CD4-positive, alpha-beta T cell (primary cell): ENCODE results near the gene DNAJC6. TPM values are rescaled to one million over a fixed set of nuclear protein-coding genes. Genes with fewer than 3 reads are reported as not detected.
A peak's percentile ranks its signal among the peaks of the same experiment; 100 is the strongest.

Experiments used
- ATAC-seq: fragments of 200-7000 bp; cut with Tn5 transposase; one replicate; pipeline ENCODE4 v1.10.0; 2022; ENCODE audit warnings: mild to moderate bottlenecking; ENCODE audit not compliant: poor library complexity
- CTCF ChIA-PET: fragments of 350-600 bp; sonication (Branson Sonifier 250); formaldehyde crosslinking; loops from one replicate; lab custom pipeline; 2021; ENCODE audit warnings: antibody characterized with exemption, inconsistent platforms; lab: Charles Lee
- POLR2A ChIA-PET: fragments of 350-600 bp; sonication (Branson Sonifier 250); formaldehyde crosslinking; loops from one replicate; lab custom pipeline; 2021; ENCODE audit warnings: antibody characterized with exemption, inconsistent platforms; lab: Charles Lee
- DNase-seq, 14 experiments: peaks; one replicate each; pipeline ENCODE4 v3.0.0-alpha.2; 2013 to 2020; ENCODE audit warnings: mixed read lengths in 2 of 14
- H3K27ac ChIP-seq, 2 donors: one replicate each; pipeline versions ENCODE4 v1.5.1 to v1.7.0; 2013; ENCODE audit warnings: low read length in 2 of 2, low read depth in 1 of 2, mild to moderate bottlenecking in 1 of 2
- H3K27me3 ChIP-seq, 2 experiments: 1 replicate in 1 of 2; 2 replicates in 1 of 2; pipeline versions ENCODE4 v1.6.1 to v1.7.0; 2013; ENCODE audit warnings: low read length in 2 of 2, control low read depth in 1 of 2, mild to moderate bottlenecking in 1 of 2, moderate library complexity in 1 of 2; ENCODE audit not compliant: insufficient read depth in 2 of 2, control insufficient read depth in 1 of 2
- H3K36me3 ChIP-seq: one replicate; pipeline ENCODE4 v1.6.1; 2013; ENCODE audit warnings: low read length, control low read depth; ENCODE audit not compliant: insufficient read depth
- H3K4me1 ChIP-seq: one replicate; pipeline ENCODE4 v1.6.1; 2013; ENCODE audit warnings: low read length, control low read depth; ENCODE audit not compliant: insufficient read depth
- H3K4me3 ChIP-seq: one replicate; pipeline ENCODE4 v1.5.1; 2013; ENCODE audit warnings: mild to moderate bottlenecking, low read length, moderate library complexity
- H3K9me3 ChIP-seq, 2 experiments: 1 replicate in 1 of 2; 2 replicates in 1 of 2; pipeline versions ENCODE4 v1.6.1 to v1.7.0; 2013; ENCODE audit warnings: low read length in 2 of 2, mild to moderate bottlenecking in 2 of 2, control low read depth in 1 of 2, moderate library complexity in 1 of 2; ENCODE audit not compliant: control insufficient read depth in 1 of 2, insufficient read depth in 1 of 2
- H3K27ac Mint-ChIP-seq: one replicate; pipeline ENCODE4 v1.8.0; 2020; ENCODE audit warnings: mixed read lengths
- H3K27me3 Mint-ChIP-seq: one replicate; pipeline ENCODE4 v1.8.0; 2021; ENCODE audit warnings: mixed read lengths
- H3K36me3 Mint-ChIP-seq: one replicate; pipeline ENCODE4 v1.8.0; 2021; ENCODE audit warnings: low read depth, mixed read lengths
- H3K4me1 Mint-ChIP-seq: one replicate; pipeline ENCODE4 v1.8.0; 2021; ENCODE audit warnings: low read depth, mixed read lengths
- H3K4me3 Mint-ChIP-seq: one replicate; pipeline ENCODE4 v1.8.0; 2020; ENCODE audit warnings: mild to moderate bottlenecking, mixed read lengths
- H3K9me3 Mint-ChIP-seq: one replicate; pipeline ENCODE4 v1.8.0; 2020; ENCODE audit warnings: mixed read lengths
- CTCF ChIP-seq: fragments of 200-600 bp; IDR thresholded peaks from one replicate; pipeline ENCODE4 v1.8.0; 2022; ENCODE audit warnings: antibody characterized with exemption, mild to moderate bottlenecking
- intact Hi-C, 2 experiments: fragments of 100-400 bp; cut with DNase I in 1 of 2; cut with micrococcal nuclease in 1 of 2; formaldehyde crosslinking; loops; one replicate each; pipeline versions ENCODE4 v1.15.1 to v1.9.0; 2023 to 2025; cut with DNase I, micrococcal nuclease
- total RNA-seq, 174 experiments: library from RNA in 2 of 174; stranded (reverse) in 2 of 174; gene quantifications; one replicate each; pipeline ENCODE4 v1.2.3 and lab custom pipeline; 2021 to 2026

The DNAJC6 gene
- total RNA-seq, 2 experiments from 2014 or later, result 2.4 to 2.5 TPM

- H3K27ac ChIP-seq, result no peak overlapping the region
- no peaks in the 10 kb centered on the region for H3K4me1 ChIP-seq
- H3K9me3 ChIP-seq, result no peaks in the 10 kb centered on the region
- no peak overlapping the region for H3K4me3 ChIP-seq
- ATAC-seq (no peak), DNase-seq (no peak)
- intact Hi-C loops, result no loop called here
- Mint-ChIP-seq H3K27ac (no peak overlapping the region), H3K4me3 (no peak overlapping the region), H3K4me1 (no peaks in the 10 kb centered on the region), H3K36me3 (no peaks in the 10 kb centered on the region), H3K27me3 (no peaks in the 10 kb centered on the region), H3K9me3 (no peaks in the 10 kb centered on the region)
- ChIA-PET POLR2A (no interaction called here), CTCF (no interaction called here)
- TF ChIP-seq CTCF, result no peak
- H3K27me3 ChIP-seq, result no peaks in the 10 kb centered on the region
- H3K36me3 ChIP-seq, result no peaks in the 10 kb centered on the region
Measured at GRCh38 chr1:65392497-65392896, 83.2 kb downstream of the DNAJC6 start.

- peak in 1 of 14 experiments; percentile 13 for DNase-seq
- ChIA-PET POLR2A (no interaction called here), CTCF (no interaction called here)
- intact Hi-C loops, result no loop called here
- no peak for ATAC-seq
- H3K27me3 ChIP-seq, result no peaks in the 10 kb centered on the region
- H3K4me3 ChIP-seq, result no peak overlapping the region
- H3K4me1 Mint-ChIP-seq, result no peaks in the 10 kb centered on the region
- no peaks in the 10 kb centered on the region for H3K27me3 Mint-ChIP-seq
- H3K9me3 ChIP-seq, result no peaks in the 10 kb centered on the region
- no peaks in the 10 kb centered on the region for H3K36me3 ChIP-seq
- H3K4me3 Mint-ChIP-seq, result no peak overlapping the region
- no peaks in the 10 kb centered on the region for H3K4me1 ChIP-seq
- H3K9me3 Mint-ChIP-seq, result no peaks in the 10 kb centered on the region
- H3K27ac Mint-ChIP-seq, result no peak overlapping the region
- no peaks in the 10 kb centered on the region for H3K36me3 Mint-ChIP-seq
- TF ChIP-seq CTCF, result no peak
- H3K27ac ChIP-seq, result no peak overlapping the region
Measured at GRCh38 chr1:65393347-65393746, 84.0 kb downstream of the DNAJC6 start.

- H3K4me3 ChIP-seq, result no peak overlapping the region
- H3K9me3 Mint-ChIP-seq, result no peaks in the 10 kb centered on the region
- no peak overlapping the region for H3K27ac ChIP-seq
- no peaks in the 10 kb centered on the region for H3K27me3 Mint-ChIP-seq
- intact Hi-C loops, result no loop called here
- H3K4me1 Mint-ChIP-seq, result no peaks in the 10 kb centered on the region
- no peaks in the 10 kb centered on the region for H3K27me3 ChIP-seq
- ChIA-PET CTCF (no interaction called here), POLR2A (no interaction called here)
- ATAC-seq, result no peak
- H3K36me3 ChIP-seq, result no peaks in the 10 kb centered on the region
- no peaks in the 10 kb centered on the region for H3K4me1 ChIP-seq
- no peaks in the 10 kb centered on the region for H3K36me3 Mint-ChIP-seq
- no peak for DNase-seq
- no peak overlapping the region for H3K4me3 Mint-ChIP-seq
- no peaks in the 10 kb centered on the region for H3K9me3 ChIP-seq
- TF ChIP-seq CTCF, result no peak
- no peak overlapping the region for H3K27ac Mint-ChIP-seq
Measured at GRCh38 chr1:65393928-65394327, 84.6 kb downstream of the DNAJC6 start.
